GM12892 (cell line): Measurements from ENCODE around the gene COMMD3.

ENCODE experiments used
- POLR2A ChIP-seq: IDR thresholded peaks from 2 replicates; pipeline ENCODE4 v1.6.1; 2011; ENCODE audit warnings: low read depth, low read length, control low read depth
- POLR2AphosphoS5 ChIP-seq: IDR thresholded peaks from 2 replicates; pipeline ENCODE4 v1.6.1; 2011; ENCODE audit warnings: low read depth, low read length, control low read depth
- TAF1 ChIP-seq: IDR thresholded peaks from 2 replicates; pipeline ENCODE4 v1.6.1; 2011; ENCODE audit warnings: low read depth, mild to moderate bottlenecking, control low read depth, low read length, borderline replicate concordance

GRCh38 chr10:22351131-22351703 is 35.0 kb downstream of the COMMD3 start:
- TF ChIP-seq POLR2A = no peak
- TF ChIP-seq TAF1 = no peak
- no peak for TF ChIP-seq POLR2AphosphoS5
